GM18517 (cell line): ENCODE results near the gene EML1.

Experiments
- ATAC-seq: cut with Tn5 transposase; IDR thresholded peaks from one replicate; pipeline ENCODE4 v1.9.1; 2021; ENCODE audit warnings: mild to moderate bottlenecking, moderate library complexity; ENCODE audit not compliant: unreplicated experiment

Gene EML1

DNA sequence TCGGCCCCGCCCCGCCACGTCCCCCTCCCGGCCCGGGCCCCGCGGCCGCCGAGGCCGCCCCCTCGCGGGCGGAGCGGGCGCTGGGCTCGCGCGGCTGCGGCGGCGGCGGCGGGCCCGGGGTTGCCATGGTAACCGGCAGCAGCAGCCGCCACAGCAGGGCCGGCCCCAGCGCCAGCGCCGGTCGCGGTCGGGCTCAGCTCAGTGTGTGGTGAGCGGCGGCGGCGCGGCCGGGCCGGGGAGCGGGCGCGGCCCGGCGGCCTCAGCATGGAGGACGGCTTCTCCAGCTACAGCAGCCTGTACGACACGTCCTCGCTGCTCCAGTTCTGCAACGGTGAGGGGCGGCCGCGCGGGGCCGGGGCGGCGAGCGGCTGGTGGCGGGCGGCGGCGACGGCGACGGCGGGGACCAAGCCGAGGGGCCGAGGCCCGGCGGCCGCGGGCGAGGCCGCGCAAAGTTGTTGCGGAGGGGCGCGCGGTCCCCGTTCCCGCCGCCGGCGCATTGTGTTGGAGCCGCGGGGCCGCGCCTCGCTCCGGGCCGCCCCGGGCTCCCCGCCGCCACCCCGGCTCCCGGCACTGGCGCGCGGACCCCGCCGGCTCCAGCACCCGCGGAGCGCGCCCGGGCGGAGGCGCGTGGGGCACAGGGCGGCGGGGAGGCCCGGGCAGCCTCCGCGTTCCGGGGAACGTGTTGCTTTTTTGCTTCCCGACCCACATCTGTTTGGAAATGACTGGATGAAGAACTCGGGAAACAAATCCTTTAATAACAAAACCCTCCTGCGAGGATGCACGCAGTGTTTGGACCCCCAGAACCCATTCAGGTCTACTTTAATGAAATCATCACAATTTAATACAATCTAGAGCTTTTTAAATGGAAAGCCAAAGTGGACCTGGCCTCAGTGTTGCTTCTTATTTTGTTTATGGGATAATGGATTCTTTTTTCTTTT lies at the start of gene EML1:
TSS of gene EML1 (plus strand) at position 201 of the 938 bp plus-strand sequence. CDS start at position 265, 64 bp downstream.
- ATAC-seq = peak; percentile 58

GRCh38 chr14:99744199-99744872 lies 48.9 kb upstream of the EML1 start:
- ATAC-seq = no peak

GRCh38 chr14:99744873-99745224 lies 48.4 kb upstream of the EML1 start:
- ATAC-seq = no peak

GRCh38 chr14:99745307-99745951 lies 47.8 kb upstream of the EML1 start:
- no peak for ATAC-seq

DNA sequence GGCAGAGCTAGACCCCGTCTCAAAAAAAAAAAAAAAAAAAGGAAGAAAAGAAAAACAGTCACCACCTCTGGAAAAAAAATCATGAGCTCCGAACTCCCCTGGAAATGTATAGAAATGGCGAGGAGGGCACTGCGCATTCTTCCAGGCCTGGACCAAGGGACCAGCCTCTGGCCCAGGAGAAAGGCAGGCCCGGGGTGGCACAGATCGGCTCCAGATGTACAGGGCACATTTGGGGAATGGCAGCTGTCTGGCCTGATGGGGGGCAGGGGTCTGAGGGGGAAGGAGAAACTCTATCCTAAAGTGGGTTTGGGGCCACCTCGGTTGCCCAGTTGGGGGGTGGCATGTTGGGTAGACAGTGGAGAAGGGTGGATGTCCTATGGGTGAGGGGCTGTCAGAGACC lies 46.0 kb upstream of the EML1 start:
- ATAC-seq = no peak

DNA sequence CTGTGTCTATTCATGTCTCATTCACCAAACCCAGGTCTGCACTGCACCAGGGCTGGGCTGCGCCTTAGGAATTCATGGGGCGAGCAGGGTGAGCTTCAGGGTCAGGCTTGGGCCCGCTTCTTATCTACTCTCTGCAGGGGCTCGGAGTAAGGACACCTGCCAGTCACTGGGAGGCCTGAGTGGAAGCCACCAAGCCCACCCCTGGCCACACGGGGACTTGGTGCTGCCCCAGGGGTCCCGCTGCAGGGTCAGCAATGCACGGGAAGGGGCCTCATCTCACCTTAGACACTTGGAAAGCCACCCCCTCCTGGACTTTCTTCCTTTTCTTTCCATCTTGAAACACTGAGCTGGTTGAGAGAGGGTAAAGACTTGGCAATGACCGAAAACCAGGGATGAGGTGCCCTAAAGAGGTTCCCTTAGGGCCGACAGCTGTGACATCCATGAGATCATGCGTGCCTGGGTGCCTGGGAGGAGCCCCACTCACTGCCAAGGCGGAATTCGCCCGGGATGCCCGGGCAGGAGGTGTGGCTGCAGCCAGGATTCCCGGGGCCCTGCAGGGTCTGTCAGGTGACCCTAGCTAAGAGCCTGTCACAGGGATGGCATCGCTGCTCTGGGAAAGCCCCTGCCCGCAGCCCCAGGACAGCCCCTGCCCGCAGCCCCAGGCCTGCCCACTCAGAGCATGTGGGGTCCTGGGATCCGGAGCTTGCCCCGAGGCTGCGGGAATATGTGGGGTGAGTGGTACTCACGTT lies 45.5 kb upstream of the EML1 start:
- ATAC-seq = no peak

DNA sequence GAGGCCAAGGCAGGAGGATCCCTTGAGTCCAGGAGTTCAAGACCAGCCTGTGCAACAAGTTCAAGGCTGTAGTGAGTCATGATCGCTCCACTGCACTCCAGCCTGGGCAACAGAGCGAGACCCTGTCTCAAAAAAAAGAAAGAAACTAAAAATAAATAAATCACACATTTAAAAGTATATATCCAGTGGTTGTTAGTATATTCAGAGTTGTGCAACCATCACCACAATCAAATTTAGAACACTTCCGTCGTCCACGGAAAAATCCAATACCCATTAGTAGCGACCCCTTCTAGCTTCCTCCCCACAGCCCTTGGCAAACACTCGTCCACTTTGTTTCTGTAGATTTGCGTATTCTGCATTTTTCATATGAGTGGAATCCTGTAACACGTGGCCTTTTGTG lies 44.7 kb upstream of the EML1 start:
- ATAC-seq = no peak

GRCh38 chr14:99749142-99749541 lies 44.1 kb upstream of the EML1 start:
- ATAC-seq = no peak

- no peak for ATAC-seq
These were observed 43.2 kb upstream of the EML1 start for GRCh38 chr14:99749763-99750715.

DNA sequence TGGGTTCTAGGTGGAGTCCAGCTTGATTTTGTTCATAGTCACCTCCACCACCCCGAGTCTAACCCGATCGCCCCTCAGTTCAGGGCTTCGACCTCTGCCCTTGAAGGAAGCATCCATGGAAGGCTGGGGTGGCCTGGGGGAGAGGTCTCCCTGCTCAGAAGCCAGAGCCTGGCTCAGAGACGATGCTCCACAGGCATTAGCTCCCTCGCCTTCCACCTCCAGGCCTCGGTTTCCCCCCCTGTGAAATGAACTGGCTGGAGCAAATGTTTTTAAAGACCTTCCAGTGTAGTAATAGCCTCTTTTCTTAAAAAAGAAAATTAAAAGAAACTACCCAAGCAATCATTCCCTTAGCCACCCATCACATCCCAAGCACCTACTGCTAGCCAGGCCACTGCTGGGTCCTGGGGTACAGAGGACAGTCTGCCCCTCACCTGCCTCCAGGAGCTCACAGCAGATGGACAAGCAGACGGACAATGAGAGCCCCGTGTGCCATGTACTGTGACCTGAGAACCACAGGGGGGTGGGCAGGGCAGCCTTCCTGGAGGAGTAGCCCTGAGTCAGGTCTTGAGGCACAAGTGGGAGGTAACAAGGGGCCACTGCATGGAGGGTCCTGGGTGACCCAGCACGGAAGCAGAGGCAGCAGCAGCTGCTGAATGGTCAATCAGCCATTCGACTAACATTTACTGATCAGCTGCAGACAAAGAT lies 42.3 kb upstream of the EML1 start:
- no peak for ATAC-seq

DNA sequence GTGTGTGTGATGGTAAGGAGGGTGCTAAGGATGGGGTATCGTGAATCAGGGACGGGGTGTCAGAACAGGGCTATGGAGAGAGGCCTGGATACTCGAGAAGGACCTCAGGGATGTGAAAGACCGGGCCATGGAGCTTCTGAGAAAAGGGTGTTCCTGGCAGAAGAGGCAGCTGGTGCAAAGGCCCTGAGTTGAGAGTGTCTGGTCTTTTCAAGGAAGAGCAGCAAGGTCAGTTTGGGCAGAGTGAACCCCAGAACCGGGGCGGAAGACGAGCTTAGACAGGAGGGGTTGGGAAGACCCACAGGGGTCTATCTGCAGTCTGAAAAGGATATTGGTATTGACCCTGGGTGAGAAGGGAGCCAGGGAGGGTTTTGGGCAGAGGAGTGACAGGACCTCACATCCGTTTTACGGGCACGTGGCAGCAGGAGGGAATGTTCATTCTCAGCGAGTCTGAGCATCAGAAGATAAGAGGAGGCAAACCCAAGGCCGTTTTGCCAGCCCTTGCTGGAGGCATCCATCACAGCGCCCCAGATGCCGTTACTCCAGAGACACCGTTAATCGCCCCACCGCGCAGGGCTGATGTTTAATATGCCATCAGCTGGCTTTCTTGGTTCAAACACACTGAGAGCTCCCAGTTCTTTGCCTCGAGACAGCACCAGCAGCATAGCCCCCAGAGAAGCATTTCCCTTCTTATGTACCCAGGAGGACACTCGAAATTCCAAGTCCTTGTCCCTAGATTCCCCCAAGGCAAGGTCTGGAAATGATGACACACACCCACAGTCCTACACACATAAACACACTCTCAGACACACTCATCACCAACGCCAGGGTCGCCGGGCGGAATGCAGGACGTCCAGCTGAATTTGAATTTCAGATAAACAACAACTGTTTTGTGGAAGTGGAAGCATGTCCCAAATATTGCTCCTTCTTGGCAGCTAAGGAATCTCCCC lies 41.4 kb upstream of the EML1 start:
- ATAC-seq = no peak

DNA sequence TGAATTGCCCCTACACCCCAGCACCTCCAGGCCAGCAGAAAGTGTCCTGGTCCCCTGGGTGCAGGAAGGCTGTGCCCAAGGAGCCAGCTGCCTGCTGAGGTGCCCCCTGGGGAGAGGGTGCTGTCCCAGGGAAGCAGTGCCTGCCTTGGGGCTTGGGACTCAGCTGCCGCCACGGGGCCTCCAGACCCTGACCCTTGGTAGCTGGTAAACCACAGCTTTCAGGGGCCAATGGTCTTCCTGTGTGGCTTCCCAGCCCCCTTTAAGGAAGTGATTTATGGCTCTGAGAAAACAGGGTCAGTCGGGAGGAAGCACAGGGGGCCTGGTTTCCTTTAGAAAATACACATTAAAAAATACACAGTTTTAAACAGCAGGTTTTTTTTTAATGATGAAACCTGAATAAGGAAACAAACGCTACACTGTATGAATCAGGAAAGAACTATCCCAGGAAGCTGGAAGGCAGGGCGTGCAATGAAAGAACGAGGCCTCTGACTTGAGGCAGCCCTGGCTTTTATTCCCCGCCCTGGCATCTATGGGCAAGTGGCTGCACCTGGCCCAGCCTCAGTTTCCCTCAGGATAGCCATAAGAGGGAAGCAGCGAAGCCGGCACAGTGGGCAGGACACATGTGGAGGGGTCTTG lies 40.6 kb upstream of the EML1 start:
- no peak for ATAC-seq

GRCh38 chr14:99753225-99754140 lies 39.7 kb upstream of the EML1 start:
- no peak for ATAC-seq

- no peak for ATAC-seq
These were observed 38.8 kb upstream of the EML1 start for GRCh38 chr14:99754141-99755067.

DNA sequence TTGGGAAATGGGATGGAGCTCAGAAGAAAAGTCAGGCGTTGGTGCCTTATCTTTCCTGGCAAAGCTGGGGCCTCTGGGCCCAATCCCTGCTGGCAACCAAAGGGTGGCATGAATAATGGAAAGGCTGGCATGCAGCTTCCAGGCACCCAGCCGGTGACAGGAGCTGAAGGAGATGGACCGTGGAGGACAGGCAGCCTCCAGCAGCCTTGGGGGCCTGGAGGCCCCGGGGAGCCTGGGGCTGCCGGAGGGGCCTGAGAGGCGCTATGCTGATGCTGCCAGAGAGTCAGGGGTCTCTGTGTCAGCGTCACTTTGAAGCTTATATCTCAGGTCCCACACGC lies 38.2 kb upstream of the EML1 start:
- ATAC-seq = no peak
